ENCODE measurements around the gene ARHGAP1. TPM values are rescaled to one million over a fixed set of nuclear protein-coding genes. Genes with fewer than 3 reads are reported as not detected.

Gene ARHGAP1
- total RNA-seq, 2 experiments from 2014 or later = 16.3 to 42.6 TPM

DNA sequence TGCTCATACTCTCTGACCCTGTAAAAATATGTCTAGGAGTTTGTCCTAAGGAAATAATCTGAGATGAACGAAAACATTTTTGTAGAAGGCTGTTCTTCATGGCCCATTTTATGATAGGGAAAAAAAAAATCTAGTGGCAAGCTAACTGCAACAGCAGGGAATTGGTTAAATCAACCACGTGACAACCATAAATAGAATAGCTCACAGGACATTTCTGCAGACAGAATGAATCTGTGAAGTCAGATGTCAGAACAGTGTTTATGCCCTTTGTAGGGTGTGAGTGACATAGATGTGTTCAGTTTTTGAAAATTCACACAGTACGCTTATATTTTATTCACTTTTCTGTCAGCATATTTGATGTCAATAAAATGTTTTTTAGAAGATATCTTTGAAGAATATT lies 16.1 kb downstream of the ARHGAP1 start:
- BruUV-seq (replicated peaks) = TSS peak; percentile 43
- Histone ChIP-seq H3K4me2 (ENCODE audit: low read length) (no peak overlapping the region), H3K9me3 (ENCODE audit: low read length) (no peaks in the 10 kb centered on the region), H3K9me2 (ENCODE audit: insufficient read depth, low read length) (no peaks in the 10 kb centered on the region), H2AFZ (ENCODE audit: low read length) (no peak overlapping the region), H3K27ac (ENCODE audit: low read depth, low read length, poor library complexity, severe bottlenecking) (no peak overlapping the region), H3K79me2 (ENCODE audit: insufficient read depth, low read depth, low read length) (no peaks in the 10 kb centered on the region), H3K4me3 (ENCODE audit: low read depth, low read length, poor library complexity, severe bottlenecking) (no peak overlapping the region), H4K20me1 (ENCODE audit: insufficient read depth, low read length) (no peaks in the 10 kb centered on the region), H3K36me3 (ENCODE audit: insufficient read depth, low read length) (peaks cover 30% of the 10 kb centered on the region), H3K4me1 (ENCODE audit: insufficient read depth, low read length, poor library complexity, severe bottlenecking) (no peaks in the 10 kb centered on the region)
- no peak for DNase-seq (ENCODE audit: low spot score)
- intact Hi-C loops (cut with micrococcal nuclease; ENCODE audit: unreplicated experiment) = no loop called here
- TF ChIP-seq EZH2phosphoT487 (IDR thresholded peaks at IDR 0.05; ENCODE audit: borderline replicate concordance, low read depth, low read length) = no peak
- TF ChIP-seq, protein P1, sequence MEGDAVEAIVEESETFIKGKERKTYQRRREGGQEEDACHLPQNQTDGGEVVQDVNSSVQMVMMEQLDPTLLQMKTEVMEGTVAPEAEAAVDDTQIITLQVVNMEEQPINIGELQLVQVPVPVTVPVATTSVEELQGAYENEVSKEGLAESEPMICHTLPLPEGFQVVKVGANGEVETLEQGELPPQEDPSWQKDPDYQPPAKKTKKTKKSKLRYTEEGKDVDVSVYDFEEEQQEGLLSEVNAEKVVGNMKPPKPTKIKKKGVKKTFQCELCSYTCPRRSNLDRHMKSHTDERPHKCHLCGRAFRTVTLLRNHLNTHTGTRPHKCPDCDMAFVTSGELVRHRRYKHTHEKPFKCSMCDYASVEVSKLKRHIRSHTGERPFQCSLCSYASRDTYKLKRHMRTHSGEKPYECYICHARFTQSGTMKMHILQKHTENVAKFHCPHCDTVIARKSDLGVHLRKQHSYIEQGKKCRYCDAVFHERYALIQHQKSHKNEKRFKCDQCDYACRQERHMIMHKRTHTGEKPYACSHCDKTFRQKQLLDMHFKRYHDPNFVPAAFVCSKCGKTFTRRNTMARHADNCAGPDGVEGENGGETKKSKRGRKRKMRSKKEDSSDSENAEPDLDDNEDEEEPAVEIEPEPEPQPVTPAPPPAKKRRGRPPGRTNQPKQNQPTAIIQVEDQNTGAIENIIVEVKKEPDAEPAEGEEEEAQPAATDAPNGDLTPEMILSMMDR (conservative IDR thresholded peaks at IDR 0.05; ENCODE audit: low read length) = no peak
- POLR2A ChIA-PET = interaction anchor here (0.7 to 1.3 kb wide), 2 partner anchors 14 to 17 kb away, joined by 5 read pairs; partner anchors contain the start of gene ZNF408
- CTCF ChIA-PET (ENCODE audit: unreplicated experiment) = no interaction called here

DNA sequence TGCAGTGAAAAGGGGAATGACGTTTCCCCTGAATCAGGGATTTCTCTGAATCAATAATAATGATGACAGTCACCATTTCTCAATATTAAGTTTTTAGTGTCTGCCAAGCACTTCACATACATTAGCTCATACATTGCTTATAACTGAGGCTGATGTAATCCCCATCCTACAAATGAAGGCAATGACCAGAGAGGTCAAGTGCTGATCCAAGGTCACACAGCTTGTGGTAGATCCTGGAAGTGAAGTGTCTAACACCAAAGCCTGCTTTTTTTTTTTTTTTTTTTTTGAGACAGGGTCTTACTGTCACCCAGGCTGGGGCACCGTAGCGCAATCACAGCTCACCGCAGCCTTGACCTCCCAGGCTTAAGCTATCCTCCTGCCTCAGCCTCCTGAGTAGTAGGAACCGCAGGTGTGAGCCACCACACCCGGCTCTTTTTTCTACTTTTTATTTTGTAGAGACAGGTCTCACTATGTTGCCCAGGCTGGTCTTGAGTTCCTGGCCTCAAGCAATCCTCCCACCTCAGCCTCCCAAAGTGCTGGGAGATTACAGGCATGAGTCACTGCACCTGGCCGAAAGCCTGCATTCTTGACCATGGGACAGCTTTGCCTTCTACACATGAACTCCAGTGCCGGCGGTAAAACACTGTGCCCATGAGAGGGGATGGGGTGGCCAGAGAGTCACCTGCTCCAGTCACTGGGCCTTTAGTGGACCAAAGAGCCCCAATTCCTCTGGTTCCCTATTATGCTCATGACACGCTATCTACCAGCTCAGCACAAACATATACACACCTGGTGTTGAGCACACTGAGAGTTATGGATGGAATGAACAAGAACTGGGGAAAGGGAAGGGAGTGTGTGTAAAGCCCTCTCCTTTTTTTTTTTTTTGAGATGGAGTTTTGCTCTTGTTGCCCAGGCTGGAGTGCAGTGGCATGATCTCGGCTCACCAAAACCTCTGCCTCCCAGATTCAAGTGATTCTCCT lies 17.4 kb downstream of the ARHGAP1 start:
- TF ChIP-seq, protein P1 (conservative IDR thresholded peaks at IDR 0.05; ENCODE audit: low read length) = no peak
- no peak for TF ChIP-seq EZH2phosphoT487 (IDR thresholded peaks at IDR 0.05; ENCODE audit: borderline replicate concordance, low read depth, low read length)
- BruUV-seq (replicated peaks) = no TSS peak
- H3K9me2 ChIP-seq (ENCODE audit: insufficient read depth, low read length) = no peaks in the 10 kb centered on the region
- intact Hi-C loops (cut with micrococcal nuclease; ENCODE audit: unreplicated experiment) = no loop called here
- no peak overlapping the region for H3K4me3 ChIP-seq (ENCODE audit: low read depth, low read length, poor library complexity, severe bottlenecking)
- no peak for DNase-seq (ENCODE audit: low spot score)
- H3K9me3 ChIP-seq (ENCODE audit: low read length) = no peaks in the 10 kb centered on the region
- no peaks in the 10 kb centered on the region for H4K20me1 ChIP-seq (ENCODE audit: insufficient read depth, low read length)
- H3K4me1 ChIP-seq (ENCODE audit: insufficient read depth, low read length, poor library complexity, severe bottlenecking) = no peaks in the 10 kb centered on the region
- no peak overlapping the region for H3K4me2 ChIP-seq (ENCODE audit: low read length)
- CTCF ChIA-PET (ENCODE audit: unreplicated experiment) = no interaction called here
- no peak overlapping the region for H2AFZ ChIP-seq (ENCODE audit: low read length)
- no peaks in the 10 kb centered on the region for H3K79me2 ChIP-seq (ENCODE audit: insufficient read depth, low read depth, low read length)
- H3K27ac ChIP-seq (ENCODE audit: low read depth, low read length, poor library complexity, severe bottlenecking) = no peak overlapping the region
- H3K36me3 ChIP-seq (ENCODE audit: insufficient read depth, low read length) = peaks cover 38% of the 10 kb centered on the region
- POLR2A ChIA-PET = interaction anchor here (0.7 to 1.3 kb wide), 3 partner anchors 12 to 66 kb away, joined by 4 to 11 read pairs (median 5); partner anchors contain the start of genes ARHGAP1 and HARBI1

DNA sequence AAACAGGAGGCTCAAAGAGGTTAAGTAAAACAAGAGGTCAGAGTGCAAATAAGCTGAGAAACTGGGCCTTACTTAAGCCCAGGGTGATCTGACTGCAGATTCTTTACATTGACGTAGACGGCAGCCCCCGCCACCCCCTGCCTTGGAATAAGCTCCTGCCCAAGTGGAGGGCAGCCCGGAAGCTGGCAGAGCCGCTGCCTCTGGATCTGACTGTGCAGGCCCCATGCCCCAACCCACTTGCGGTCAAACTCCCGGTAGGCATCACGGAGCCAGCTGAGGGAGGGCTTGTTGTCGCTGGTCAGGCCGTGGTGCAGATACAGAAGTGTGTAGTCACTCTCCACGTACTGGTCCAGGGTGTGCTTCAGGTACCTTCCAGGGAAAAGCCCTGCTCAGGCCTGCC lies 18.6 kb downstream of the ARHGAP1 start:
- Histone ChIP-seq H3K36me3 (ENCODE audit: insufficient read depth, low read length) (peaks cover 33% of the 10 kb centered on the region), H3K4me1 (ENCODE audit: insufficient read depth, low read length, poor library complexity, severe bottlenecking) (peaks cover 3% of the 10 kb centered on the region), H2AFZ (ENCODE audit: low read length) (no peak overlapping the region), H3K79me2 (ENCODE audit: insufficient read depth, low read depth, low read length) (no peaks in the 10 kb centered on the region), H3K9me3 (ENCODE audit: low read length) (no peaks in the 10 kb centered on the region), H3K4me3 (ENCODE audit: low read depth, low read length, poor library complexity, severe bottlenecking) (no peak overlapping the region), H3K9me2 (ENCODE audit: insufficient read depth, low read length) (no peaks in the 10 kb centered on the region), H3K4me2 (ENCODE audit: low read length) (no peak overlapping the region), H3K27ac (ENCODE audit: low read depth, low read length, poor library complexity, severe bottlenecking) (no peak overlapping the region), H4K20me1 (ENCODE audit: insufficient read depth, low read length) (no peaks in the 10 kb centered on the region)
- ChIA-PET CTCF (ENCODE audit: unreplicated experiment) (no interaction called here), POLR2A (no interaction called here)
- intact Hi-C loops (cut with micrococcal nuclease; ENCODE audit: unreplicated experiment) = no loop called here
- DNase-seq (ENCODE audit: low spot score) = no peak
- TF ChIP-seq EZH2phosphoT487 (IDR thresholded peaks at IDR 0.05; ENCODE audit: borderline replicate concordance, low read depth, low read length) = no peak
- TF ChIP-seq, protein P1 (conservative IDR thresholded peaks at IDR 0.05; ENCODE audit: low read length) = no peak
- no TSS peak for BruUV-seq (replicated peaks)
